ENCODE data around the gene CENPU. TPM values are rescaled to one million over a fixed set of nuclear protein-coding genes. Genes with fewer than 3 reads are reported as not detected.

CENPU gene
- total RNA-seq, 1 experiment from 2014 or later, result 31.3 TPM

DNA sequence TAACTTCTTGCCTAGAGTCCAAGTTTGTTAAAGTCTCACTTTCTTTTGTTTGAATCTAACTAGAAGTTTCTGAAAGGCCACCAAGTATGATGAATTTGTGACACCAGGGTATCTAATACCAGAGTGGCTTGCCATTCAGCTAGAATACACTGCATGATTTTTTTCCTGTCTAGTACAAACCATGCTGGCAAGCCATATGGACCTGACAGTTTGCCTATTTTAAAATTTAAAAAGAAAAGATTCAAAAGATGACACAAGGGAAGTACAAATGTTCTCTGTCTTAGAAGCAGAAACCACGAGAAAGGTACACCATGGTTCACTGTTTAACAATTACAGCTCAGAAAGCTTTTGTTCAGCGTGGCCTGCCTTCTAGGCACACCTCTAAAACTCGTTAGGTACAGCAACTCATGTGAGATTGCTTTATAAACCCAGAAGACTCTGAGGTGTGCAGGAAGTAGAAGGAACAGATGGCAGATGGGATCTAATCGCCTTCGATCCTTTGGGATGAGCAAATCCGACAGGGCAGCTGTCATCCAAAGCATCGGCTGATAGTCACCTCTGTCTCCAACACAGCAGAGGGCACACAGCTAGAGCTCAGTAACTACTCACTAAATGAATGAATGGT is 35.4 kb upstream of the CENPU start:
- no peaks in the 10 kb centered on the region for H3K36me3 ChIP-seq (ENCODE audit: insufficient read depth, low read length)
- H3K9me2 ChIP-seq (replicated peaks; ENCODE audit: insufficient read depth, low read length), result no peaks in the 10 kb centered on the region
- no peaks in the 10 kb centered on the region for H3K27me3 ChIP-seq (ENCODE audit: low read length)
- no peaks in the 10 kb centered on the region for H3K4me1 ChIP-seq (ENCODE audit: low read length)
- no peaks in the 10 kb centered on the region for H3K79me2 ChIP-seq (ENCODE audit: low read length)
- H2AFZ ChIP-seq (ENCODE audit: low read length), result no peak overlapping the region
- H4K20me1 ChIP-seq (ENCODE audit: insufficient read depth, low read depth, low read length), result no peaks in the 10 kb centered on the region
- no peak overlapping the region for H3K4me2 ChIP-seq (ENCODE audit: low read depth, low read length, poor library complexity, severe bottlenecking)
- no peak overlapping the region for H3K27ac ChIP-seq (ENCODE audit: low read length)
- H3K9me3 ChIP-seq (ENCODE audit: low read length), result no peaks in the 10 kb centered on the region
- no peak overlapping the region for H3K9ac ChIP-seq (ENCODE audit: low read length)
- DNase-seq, result no peak
- H3K4me3 ChIP-seq (ENCODE audit: low read length), result no peak overlapping the region

DNA sequence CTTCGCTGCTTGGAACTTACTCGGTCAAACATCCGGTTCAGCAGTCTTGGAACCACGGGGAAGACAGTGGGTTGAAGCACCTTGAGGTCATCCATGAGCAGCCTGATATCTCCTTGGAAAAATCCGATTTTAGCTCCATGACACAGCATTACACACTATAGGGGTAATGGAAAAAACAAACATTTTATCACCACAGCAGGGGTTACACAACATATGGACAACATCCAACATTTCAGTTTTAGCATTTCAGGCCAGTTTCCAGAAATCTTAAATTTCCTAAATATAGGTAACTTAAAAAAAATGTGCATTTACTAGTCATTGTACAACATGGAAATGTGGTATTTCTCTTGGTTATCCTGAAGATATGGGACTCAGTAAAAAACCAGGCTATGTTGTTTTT is 34.4 kb upstream of the CENPU start:
- no peaks in the 10 kb centered on the region for H3K36me3 ChIP-seq (ENCODE audit: insufficient read depth, low read length)
- H3K9me2 ChIP-seq (replicated peaks; ENCODE audit: insufficient read depth, low read length), result no peaks in the 10 kb centered on the region
- H2AFZ ChIP-seq (ENCODE audit: low read length), result no peak overlapping the region
- H3K9ac ChIP-seq (ENCODE audit: low read length), result no peak overlapping the region
- H3K27ac ChIP-seq (ENCODE audit: low read length), result no peak overlapping the region
- H3K4me1 ChIP-seq (ENCODE audit: low read length), result no peaks in the 10 kb centered on the region
- H4K20me1 ChIP-seq (ENCODE audit: insufficient read depth, low read depth, low read length), result no peaks in the 10 kb centered on the region
- no peak for DNase-seq
- H3K79me2 ChIP-seq (ENCODE audit: low read length), result no peaks in the 10 kb centered on the region
- H3K27me3 ChIP-seq (ENCODE audit: low read length), result no peaks in the 10 kb centered on the region
- H3K4me2 ChIP-seq (ENCODE audit: low read depth, low read length, poor library complexity, severe bottlenecking), result no peak overlapping the region
- H3K9me3 ChIP-seq (ENCODE audit: low read length), result no peaks in the 10 kb centered on the region
- H3K4me3 ChIP-seq (ENCODE audit: low read length), result no peak overlapping the region

DNA sequence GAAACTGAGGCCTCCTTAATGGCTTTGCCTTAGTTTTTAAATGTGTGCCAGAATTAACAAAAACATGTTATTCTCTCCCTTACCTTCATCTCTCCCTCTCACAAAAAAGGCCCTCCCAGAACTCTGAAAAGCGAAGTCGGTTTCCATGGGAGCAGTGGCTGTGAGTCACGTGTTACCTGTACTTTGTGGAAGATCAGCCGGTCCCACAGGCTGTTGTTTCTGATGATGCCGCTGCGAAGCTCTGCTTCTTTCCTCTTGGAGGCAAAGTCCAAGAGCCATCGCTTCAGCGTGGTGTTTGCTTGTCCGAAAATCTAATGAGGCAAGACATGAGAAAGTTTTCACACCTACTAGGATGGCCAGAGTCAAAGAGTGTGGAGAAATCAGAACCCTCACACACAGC is 32.5 kb upstream of the CENPU start:
- Histone ChIP-seq H3K79me2 (ENCODE audit: low read length) (no peaks in the 10 kb centered on the region), H4K20me1 (ENCODE audit: insufficient read depth, low read depth, low read length) (no peaks in the 10 kb centered on the region)
- DNase-seq, result no peak

DNA sequence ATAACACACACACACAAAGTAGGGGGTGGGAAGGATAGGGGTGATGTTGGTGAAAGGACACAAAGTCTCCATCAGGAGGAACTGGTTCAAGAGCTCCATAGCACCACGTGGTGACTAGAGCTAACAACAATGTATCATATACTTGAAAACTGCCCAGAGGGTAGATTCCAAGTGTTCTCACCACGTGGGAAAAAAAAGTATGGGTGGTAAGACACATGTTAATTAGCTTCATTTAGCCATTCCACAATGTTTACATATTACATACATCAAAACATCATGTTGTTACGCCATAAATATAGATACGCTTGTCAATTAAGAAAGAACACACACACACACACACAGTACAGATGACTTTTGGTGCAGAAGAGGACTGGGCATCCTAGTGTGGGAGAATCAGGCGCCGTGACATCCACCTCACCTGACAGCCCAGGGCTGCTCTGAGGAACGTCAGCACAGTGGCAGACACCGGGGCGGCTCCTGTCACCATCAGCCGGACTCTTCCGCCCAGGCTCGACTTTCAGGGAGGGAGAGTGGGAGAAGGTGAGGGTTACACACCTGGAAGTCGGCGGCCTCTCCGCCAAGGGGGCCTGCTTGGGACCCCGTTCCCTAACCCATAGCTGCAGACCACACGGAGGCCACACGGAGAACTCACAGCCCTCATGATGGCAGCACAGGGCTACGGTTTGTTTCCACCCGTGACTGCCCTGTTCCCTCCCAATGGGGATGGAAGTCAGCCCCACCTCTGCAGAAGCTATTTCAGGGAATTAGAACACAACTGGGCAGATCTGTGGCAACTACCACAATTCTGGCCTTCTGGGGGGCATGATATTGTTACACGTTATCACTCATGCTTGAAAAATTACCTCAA is 31.8 kb upstream of the CENPU start:
- no peaks in the 10 kb centered on the region for H4K20me1 ChIP-seq (ENCODE audit: insufficient read depth, low read depth, low read length)
- no peaks in the 10 kb centered on the region for H3K4me1 ChIP-seq (ENCODE audit: low read length)

More for the DNA sequence above, 32.5 kb upstream of the CENPU start:
- Histone ChIP-seq H3K9me2 (replicated peaks; ENCODE audit: insufficient read depth, low read length) (no peaks in the 10 kb centered on the region), H3K27ac (ENCODE audit: low read length) (no peak overlapping the region), H3K9me3 (ENCODE audit: low read length) (no peaks in the 10 kb centered on the region), H3K27me3 (ENCODE audit: low read length) (no peaks in the 10 kb centered on the region), H3K4me2 (ENCODE audit: low read depth, low read length, poor library complexity, severe bottlenecking) (no peak overlapping the region), H3K4me3 (ENCODE audit: low read length) (no peak overlapping the region), H3K9ac (ENCODE audit: low read length) (no peak overlapping the region), H2AFZ (ENCODE audit: low read length) (no peak overlapping the region), H3K36me3 (ENCODE audit: insufficient read depth, low read length) (no peaks in the 10 kb centered on the region), H3K4me1 (ENCODE audit: low read length) (no peaks in the 10 kb centered on the region)

DNA sequence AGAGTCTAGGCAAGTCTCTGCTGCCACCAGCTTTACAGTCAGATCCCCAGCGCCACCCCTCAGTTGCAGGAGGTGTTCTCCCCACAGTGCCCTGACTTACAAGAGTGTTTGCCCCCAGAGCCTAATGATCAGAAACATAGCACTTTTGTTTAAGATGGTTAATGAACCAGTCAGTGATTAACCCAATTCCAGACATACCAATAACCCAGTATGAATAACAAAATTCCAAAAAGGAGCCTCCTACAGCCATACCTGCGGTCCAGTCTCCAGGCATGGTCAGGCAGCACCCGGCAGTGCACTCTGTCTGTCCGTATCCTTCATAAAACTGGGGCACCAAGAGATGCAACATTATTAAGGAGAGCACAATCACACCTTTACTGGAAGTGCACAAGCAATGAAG is 30.7 kb upstream of the CENPU start:
- Histone ChIP-seq H3K36me3 (ENCODE audit: insufficient read depth, low read length) (no peaks in the 10 kb centered on the region), H2AFZ (ENCODE audit: low read length) (no peak overlapping the region), H3K4me1 (ENCODE audit: low read length) (no peaks in the 10 kb centered on the region), H4K20me1 (ENCODE audit: insufficient read depth, low read depth, low read length) (no peaks in the 10 kb centered on the region), H3K4me2 (ENCODE audit: low read depth, low read length, poor library complexity, severe bottlenecking) (no peak overlapping the region), H3K27ac (ENCODE audit: low read length) (no peak overlapping the region), H3K79me2 (ENCODE audit: low read length) (no peaks in the 10 kb centered on the region), H3K9me3 (ENCODE audit: low read length) (no peaks in the 10 kb centered on the region), H3K9ac (ENCODE audit: low read length) (no peak overlapping the region), H3K27me3 (ENCODE audit: low read length) (no peaks in the 10 kb centered on the region), H3K9me2 (replicated peaks; ENCODE audit: insufficient read depth, low read length) (no peaks in the 10 kb centered on the region), H3K4me3 (ENCODE audit: low read length) (no peak overlapping the region)
- DNase-seq, result no peak

More for the DNA sequence above, 31.8 kb upstream of the CENPU start:
- Histone ChIP-seq H3K36me3 (ENCODE audit: insufficient read depth, low read length) (no peaks in the 10 kb centered on the region), H3K4me2 (ENCODE audit: low read depth, low read length, poor library complexity, severe bottlenecking) (no peak overlapping the region), H3K27me3 (ENCODE audit: low read length) (no peaks in the 10 kb centered on the region), H3K27ac (ENCODE audit: low read length) (no peak overlapping the region), H3K9me2 (replicated peaks; ENCODE audit: insufficient read depth, low read length) (no peaks in the 10 kb centered on the region), H3K9me3 (ENCODE audit: low read length) (no peaks in the 10 kb centered on the region), H2AFZ (ENCODE audit: low read length) (no peak overlapping the region), H3K4me3 (ENCODE audit: low read length) (no peak overlapping the region), H3K9ac (ENCODE audit: low read length) (no peak overlapping the region), H3K79me2 (ENCODE audit: low read length) (no peaks in the 10 kb centered on the region)
- no peak for DNase-seq

DNA sequence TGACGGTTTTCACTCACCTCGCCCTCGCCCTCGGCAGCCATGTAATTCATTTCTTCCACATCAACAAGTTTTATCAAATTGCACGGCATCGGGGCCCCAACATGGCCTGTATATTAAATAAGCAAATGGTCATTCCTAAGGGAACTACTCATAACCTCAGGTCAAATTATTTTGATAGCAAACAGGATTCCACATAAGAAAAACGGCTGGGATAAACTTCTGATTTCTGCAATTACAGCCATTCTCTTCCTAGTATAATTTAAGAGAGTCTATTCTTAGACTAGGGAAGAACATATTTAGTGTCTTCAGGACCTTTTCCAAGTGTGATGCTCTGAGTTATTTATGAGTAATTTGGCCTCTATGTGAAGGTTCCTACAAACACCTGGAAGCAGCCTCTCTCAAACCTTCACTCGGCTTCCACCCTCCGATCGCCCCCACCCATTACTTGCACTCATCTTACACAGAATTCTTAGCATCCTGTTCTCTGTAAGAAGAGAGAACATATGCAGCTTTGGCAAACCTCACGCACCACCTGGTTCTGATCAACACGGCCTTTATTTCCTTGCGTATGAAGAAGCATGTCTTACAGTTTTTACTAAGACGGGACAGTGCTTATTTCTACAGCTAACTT is 29.4 kb upstream of the CENPU start:
- Histone ChIP-seq H3K4me1 (ENCODE audit: low read length) (no peaks in the 10 kb centered on the region), H3K27ac (ENCODE audit: low read length) (no peak overlapping the region), H3K9me2 (replicated peaks; ENCODE audit: insufficient read depth, low read length) (no peaks in the 10 kb centered on the region), H3K9me3 (ENCODE audit: low read length) (no peaks in the 10 kb centered on the region), H3K4me2 (ENCODE audit: low read depth, low read length, poor library complexity, severe bottlenecking) (no peak overlapping the region), H3K36me3 (ENCODE audit: insufficient read depth, low read length) (no peaks in the 10 kb centered on the region), H4K20me1 (ENCODE audit: insufficient read depth, low read depth, low read length) (no peaks in the 10 kb centered on the region), H3K27me3 (ENCODE audit: low read length) (no peaks in the 10 kb centered on the region), H2AFZ (ENCODE audit: low read length) (no peak overlapping the region), H3K9ac (ENCODE audit: low read length) (no peak overlapping the region), H3K4me3 (ENCODE audit: low read length) (no peak overlapping the region), H3K79me2 (ENCODE audit: low read length) (no peaks in the 10 kb centered on the region)
- DNase-seq, result no peak

DNA sequence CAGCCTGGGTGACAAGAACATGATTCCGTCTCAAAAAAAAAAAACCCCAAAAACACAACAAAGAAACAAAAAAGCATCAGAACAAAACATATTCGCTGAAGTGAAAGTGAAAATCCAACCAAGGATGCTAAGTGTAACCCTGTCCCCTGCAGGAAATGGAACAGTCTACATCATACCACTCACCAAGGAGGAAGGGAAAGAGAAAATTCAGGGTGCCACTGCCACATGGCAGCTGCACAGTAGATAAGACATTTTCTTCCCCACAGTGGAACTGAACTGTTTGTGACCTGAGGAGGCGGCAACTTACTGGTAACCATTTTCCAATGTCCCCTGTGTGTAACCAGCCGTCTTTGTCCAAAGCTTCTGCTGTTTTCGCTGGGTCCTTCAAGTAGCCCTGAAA is 28.2 kb upstream of the CENPU start:
- Histone ChIP-seq H3K9ac (ENCODE audit: low read length) (no peak overlapping the region), H3K27ac (ENCODE audit: low read length) (no peak overlapping the region), H3K27me3 (ENCODE audit: low read length) (no peaks in the 10 kb centered on the region), H3K4me3 (ENCODE audit: low read length) (no peak overlapping the region), H4K20me1 (ENCODE audit: insufficient read depth, low read depth, low read length) (no peaks in the 10 kb centered on the region), H3K4me1 (ENCODE audit: low read length) (no peaks in the 10 kb centered on the region), H2AFZ (ENCODE audit: low read length) (no peak overlapping the region), H3K9me2 (replicated peaks; ENCODE audit: insufficient read depth, low read length) (no peaks in the 10 kb centered on the region), H3K79me2 (ENCODE audit: low read length) (no peaks in the 10 kb centered on the region), H3K4me2 (ENCODE audit: low read depth, low read length, poor library complexity, severe bottlenecking) (no peak overlapping the region), H3K36me3 (ENCODE audit: insufficient read depth, low read length) (no peaks in the 10 kb centered on the region), H3K9me3 (ENCODE audit: low read length) (no peaks in the 10 kb centered on the region)
- DNase-seq, result no peak

DNA sequence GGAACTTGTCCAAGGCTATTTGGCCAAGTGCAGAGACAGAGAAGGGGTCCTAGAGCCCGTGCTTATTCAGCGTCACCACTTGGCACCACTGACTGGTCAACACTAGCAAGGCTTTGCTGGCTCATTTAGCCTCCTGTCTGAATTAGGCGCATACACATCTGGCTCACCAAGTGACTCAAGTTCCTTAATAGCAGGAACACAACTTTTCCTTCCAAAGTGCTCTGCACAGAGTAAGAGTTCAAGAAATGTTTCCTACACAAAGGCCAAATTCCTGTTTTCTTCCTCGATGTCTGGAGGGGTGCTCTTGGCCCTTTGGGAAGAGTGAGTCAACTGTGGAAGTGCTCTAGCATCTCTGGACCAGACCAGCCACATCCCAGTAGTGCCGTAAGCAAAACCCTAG is 26.8 kb upstream of the CENPU start:
- Histone ChIP-seq H3K4me3 (ENCODE audit: low read length) (no peak overlapping the region), H3K79me2 (ENCODE audit: low read length) (no peaks in the 10 kb centered on the region), H3K4me2 (ENCODE audit: low read depth, low read length, poor library complexity, severe bottlenecking) (no peak overlapping the region), H3K4me1 (ENCODE audit: low read length) (no peaks in the 10 kb centered on the region), H3K27me3 (ENCODE audit: low read length) (no peaks in the 10 kb centered on the region), H3K9ac (ENCODE audit: low read length) (no peak overlapping the region), H2AFZ (ENCODE audit: low read length) (no peak overlapping the region), H3K9me2 (replicated peaks; ENCODE audit: insufficient read depth, low read length) (no peaks in the 10 kb centered on the region), H3K27ac (ENCODE audit: low read length) (no peak overlapping the region), H3K36me3 (ENCODE audit: insufficient read depth, low read length) (no peaks in the 10 kb centered on the region), H3K9me3 (ENCODE audit: low read length) (no peaks in the 10 kb centered on the region), H4K20me1 (ENCODE audit: insufficient read depth, low read depth, low read length) (no peaks in the 10 kb centered on the region)
- no peak for DNase-seq

Measured in Karpas-422 (cell line).